Bronchial epithelial cell (primary cell): ENCODE measurements around the gene WNT6. TPM values are rescaled to one million over a fixed set of nuclear protein-coding genes. Genes with fewer than 3 reads are reported as not detected.

Experiments used
- DNase-seq: peaks from one replicate; pipeline ENCODE4 v3.0.0-alpha.2; 2010; ENCODE audit warnings: low read depth
- FAIRE-seq: peaks from 2 replicates; lab custom pipeline; 2011; peaks lifted over from hg19 to GRCh38; lab: Jason Lieb, UNC
- H3K27me3 ChIP-seq: 2 replicates; pipeline ENCODE4 v1.5.1; 2011; ENCODE audit warnings: low read length; ENCODE audit not compliant: control insufficient read depth, insufficient read depth
- H3K36me3 ChIP-seq: 2 replicates; pipeline ENCODE4 v1.5.1; 2011; ENCODE audit warnings: low read length; ENCODE audit not compliant: control insufficient read depth, insufficient read depth
- H3K4me3 ChIP-seq: 2 replicates; pipeline ENCODE4 v1.5.1; 2011; ENCODE audit warnings: mild to moderate bottlenecking, low read depth, low read length, control low read depth
- total RNA-seq: library from RNA; depleted of rRNA; stranded (reverse); fragments of >200 nt; gene quantifications from 2 replicates; pipeline ENCODE4 v1.2.1, GENCODE V29; 2014
- TF ChIP-seq, protein P1 (sequence below): IDR thresholded peaks from 2 replicates; pipeline ENCODE4 v1.5.1; 2011; ENCODE audit warnings: mild to moderate bottlenecking, moderate library complexity, low read length, control low read depth, inconsistent platforms; ENCODE audit not compliant: insufficient read depth, severe bottlenecking

Gene WNT6
- total RNA-seq, 1 donor from 2014 or later, result not detected

DNA sequence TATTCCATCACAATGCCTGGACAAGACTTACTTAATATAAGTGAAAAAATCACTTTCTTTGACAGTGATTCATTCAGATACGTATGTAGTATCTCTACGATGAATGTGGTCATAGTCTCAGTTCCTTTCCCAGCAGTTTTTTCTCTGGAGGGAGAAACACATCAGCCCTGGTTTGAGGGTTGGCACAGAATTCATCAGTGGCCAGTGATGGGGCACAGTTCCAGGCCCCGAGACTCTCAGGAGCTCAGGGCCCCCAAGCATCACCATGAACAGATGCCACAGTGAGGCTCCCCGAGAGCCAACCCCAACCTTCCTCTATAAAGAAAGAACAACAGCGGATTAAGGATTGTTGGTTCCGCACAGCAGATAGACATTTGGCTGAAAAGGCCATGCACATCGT lies 40.5 kb upstream of the WNT6 start:
- FAIRE-seq (no peak), DNase-seq (no peak)
- Histone ChIP-seq H3K4me3 (no peak overlapping the region), H3K27me3 (no peaks in the 10 kb centered on the region), H3K36me3 (no peaks in the 10 kb centered on the region)
- TF ChIP-seq, protein P1, sequence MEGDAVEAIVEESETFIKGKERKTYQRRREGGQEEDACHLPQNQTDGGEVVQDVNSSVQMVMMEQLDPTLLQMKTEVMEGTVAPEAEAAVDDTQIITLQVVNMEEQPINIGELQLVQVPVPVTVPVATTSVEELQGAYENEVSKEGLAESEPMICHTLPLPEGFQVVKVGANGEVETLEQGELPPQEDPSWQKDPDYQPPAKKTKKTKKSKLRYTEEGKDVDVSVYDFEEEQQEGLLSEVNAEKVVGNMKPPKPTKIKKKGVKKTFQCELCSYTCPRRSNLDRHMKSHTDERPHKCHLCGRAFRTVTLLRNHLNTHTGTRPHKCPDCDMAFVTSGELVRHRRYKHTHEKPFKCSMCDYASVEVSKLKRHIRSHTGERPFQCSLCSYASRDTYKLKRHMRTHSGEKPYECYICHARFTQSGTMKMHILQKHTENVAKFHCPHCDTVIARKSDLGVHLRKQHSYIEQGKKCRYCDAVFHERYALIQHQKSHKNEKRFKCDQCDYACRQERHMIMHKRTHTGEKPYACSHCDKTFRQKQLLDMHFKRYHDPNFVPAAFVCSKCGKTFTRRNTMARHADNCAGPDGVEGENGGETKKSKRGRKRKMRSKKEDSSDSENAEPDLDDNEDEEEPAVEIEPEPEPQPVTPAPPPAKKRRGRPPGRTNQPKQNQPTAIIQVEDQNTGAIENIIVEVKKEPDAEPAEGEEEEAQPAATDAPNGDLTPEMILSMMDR, result no peak

DNA sequence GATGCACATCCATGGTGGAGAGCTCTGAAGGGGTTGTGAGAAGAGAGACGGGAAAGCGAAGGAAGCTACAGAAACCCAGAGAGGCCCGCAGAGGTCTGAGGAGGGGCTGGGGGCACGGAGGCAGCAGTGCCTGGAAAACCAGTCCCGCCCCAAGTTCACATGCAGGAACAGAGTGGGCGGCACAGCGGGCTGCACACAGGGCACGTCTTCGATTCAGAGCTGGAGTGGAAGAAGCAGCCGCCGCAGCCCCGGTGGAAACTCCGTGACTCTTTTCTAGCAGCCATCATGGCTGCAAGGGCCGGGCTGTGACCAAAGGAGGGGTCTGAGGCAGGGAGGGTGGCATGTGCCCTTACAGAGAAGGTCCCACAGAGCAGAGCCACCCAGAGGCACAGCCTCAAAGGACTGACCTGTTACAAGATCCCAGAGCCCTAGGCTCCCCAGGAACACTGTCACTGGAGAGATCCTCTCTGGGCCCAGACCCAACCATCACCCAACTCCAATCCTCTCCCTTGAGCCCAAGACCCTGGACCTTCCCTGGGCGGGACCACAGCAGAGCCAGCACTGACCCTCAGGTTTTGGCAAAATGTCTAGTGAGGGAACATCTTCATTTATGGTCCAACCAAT lies 38.7 kb upstream of the WNT6 start:
- TF ChIP-seq, protein P1, result no peak
- H3K4me3 ChIP-seq, result no peak overlapping the region
- DNase-seq, result no peak
- no peaks in the 10 kb centered on the region for H3K27me3 ChIP-seq
- FAIRE-seq, result peak; percentile 28
- no peaks in the 10 kb centered on the region for H3K36me3 ChIP-seq

DNA sequence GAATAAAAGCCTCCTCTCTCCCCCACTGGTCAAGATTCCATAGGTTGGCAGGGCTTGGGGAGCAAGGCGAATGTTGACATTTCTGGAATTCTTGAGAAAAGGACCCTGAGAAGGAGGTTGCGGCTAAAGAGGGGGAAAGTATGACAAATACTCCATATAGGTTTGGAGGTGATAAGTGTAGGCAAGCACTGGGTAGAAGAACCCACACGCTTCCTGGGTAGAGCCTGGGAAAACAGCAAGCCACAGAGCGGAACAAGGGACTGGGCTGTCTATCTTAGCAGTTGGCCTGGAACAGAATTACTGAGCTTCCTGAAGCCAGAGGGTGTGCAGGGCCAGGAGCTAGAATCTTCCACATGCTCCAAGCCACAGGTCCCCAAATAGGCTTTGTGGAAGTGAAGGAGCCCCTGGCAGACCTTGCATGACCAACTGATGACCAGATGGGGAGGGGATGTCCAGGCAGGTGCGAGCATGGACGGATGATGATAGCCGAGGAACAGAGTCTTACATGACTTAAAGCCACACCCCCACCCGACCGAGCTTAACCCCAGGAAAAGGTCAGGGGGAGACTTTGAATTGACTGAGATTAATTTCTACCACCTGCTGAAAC lies 37.9 kb upstream of the WNT6 start:
- FAIRE-seq, result no peak
- Histone ChIP-seq H3K36me3 (no peaks in the 10 kb centered on the region), H3K4me3 (no peak overlapping the region), H3K27me3 (no peaks in the 10 kb centered on the region)
- DNase-seq, result no peak
- TF ChIP-seq, protein P1, result no peak

DNA sequence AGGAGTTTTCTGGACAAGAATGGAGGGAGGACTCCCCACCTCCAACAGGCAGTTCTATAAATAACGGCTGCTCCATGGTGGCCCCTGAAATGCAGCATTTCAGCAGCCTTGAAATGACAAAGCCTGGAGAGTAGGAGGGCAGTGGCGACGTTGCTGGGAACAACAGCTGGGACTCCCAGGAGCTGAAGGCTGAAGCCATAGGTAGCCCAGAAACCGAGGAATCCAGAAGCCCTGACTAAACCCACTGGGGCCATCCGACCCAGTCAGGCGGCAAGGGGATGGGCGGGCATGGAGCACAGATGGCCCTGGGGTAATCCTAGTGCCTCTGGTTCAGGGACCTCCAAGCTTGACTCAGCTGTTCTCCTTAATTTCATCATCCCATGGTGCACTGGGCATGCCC lies 37.0 kb upstream of the WNT6 start:
- Histone ChIP-seq H3K36me3 (no peaks in the 10 kb centered on the region), H3K4me3 (no peak overlapping the region), H3K27me3 (no peaks in the 10 kb centered on the region)
- FAIRE-seq (no peak), DNase-seq (no peak)
- TF ChIP-seq, protein P1, result no peak

DNA sequence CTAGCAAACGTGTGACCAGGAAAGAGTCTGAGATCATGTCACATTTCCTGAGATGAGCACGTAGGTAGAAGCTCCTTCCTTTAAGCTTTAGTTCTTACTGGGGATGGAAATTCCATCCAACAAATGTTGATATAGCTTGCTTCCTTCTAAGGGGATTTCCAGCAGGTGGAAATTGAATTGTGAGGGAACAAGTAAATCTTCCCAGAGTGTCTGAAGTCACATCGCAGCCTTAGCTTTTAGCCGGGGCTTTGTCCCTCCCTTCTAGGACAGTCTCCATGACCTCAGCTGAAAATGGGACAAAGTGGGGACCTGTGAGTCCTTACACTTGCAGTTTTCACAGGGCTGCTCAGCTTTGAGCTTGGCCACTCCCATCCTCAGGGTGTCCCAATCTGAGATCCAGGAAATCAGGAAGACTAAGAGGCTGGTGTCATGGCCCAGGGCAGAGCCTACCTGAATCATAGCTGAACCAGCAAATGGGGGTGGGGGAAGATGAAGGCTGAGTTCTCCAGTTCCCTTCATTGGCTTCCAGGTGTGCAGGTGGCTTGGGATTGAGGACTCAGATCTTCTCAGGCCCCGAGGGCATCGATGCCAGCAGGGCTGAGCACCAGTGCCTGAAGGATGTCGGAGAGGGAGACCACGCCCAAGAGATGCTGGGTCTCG lies 36.3 kb upstream of the WNT6 start:
- TF ChIP-seq, protein P1, result no peak
- FAIRE-seq, result no peak
- peak; percentile 48 for DNase-seq

More for the DNA sequence above, 36.3 kb upstream of the WNT6 start:
- Histone ChIP-seq H3K27me3 (no peaks in the 10 kb centered on the region), H3K4me3 (no peak overlapping the region), H3K36me3 (no peaks in the 10 kb centered on the region)
